Stimulated activated CD4-positive, alpha-beta T cell treated with anti-CD3 and anti-CD28 coated beads, Interleukin-12 subunit alpha, Interleukin-12 subunit beta, amount 100 ng/mL, for 24 hours (primary cell): Measurements from ENCODE around the gene CDK15.

ENCODE experiments used
- DNase-seq, 2 experiments: peaks; one replicate each; pipeline ENCODE4 v3.0.0-alpha.2; 2020; ENCODE audit warnings: low read depth in 2 of 2

CDK15 gene

GRCh38 chr2:201908901-201909300 lies 102.6 kb downstream of the CDK15 start:
- DNase-seq: no peak

GRCh38 chr2:201909348-201909747 lies 103.0 kb downstream of the CDK15 start:
- no peak for DNase-seq

DNA sequence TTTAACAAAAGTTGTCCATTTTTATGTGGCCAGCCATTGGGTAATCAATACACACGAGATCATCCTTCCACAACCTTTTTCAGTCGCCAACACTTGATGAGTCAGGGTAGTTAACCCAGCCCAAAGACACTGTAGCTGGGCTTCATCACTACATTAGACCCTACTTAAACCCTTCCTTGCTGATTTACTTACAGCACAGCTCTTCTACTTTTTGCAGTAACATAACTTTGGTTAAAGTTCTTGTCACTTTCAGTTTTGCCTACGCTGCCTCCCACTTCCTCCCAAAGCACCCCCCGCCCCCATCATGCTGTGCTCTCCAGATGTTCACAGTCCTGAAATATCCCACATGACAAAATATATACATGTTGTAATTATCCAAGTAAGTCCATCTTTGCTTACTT lies 103.6 kb downstream of the CDK15 start:
- DNase-seq: no peak

DNA sequence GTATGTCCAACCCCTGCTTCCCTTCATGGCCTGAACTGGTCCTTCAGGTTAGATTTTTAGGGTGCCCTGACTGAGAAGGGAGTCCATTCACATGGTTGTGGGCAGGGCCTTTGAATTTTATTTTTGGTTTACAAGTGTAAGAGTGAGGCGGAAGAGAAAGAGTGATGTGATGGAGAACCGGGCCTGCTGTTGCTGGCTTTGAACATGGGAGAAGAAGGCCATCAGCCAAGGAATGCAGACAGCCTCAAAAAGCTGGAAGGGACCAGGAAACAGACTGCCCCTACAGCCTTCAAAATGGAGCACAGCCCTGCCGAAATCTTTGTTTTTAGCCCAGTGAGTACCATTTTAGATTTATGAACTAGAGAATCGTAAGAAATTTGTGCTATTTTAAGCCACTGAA lies 105.0 kb downstream of the CDK15 start:
- DNase-seq: no peak

- no peak for DNase-seq
These were observed 106.9 kb downstream of the CDK15 start for GRCh38 chr2:201913201-201913600.

- DNase-seq: no peak
These were observed 109.1 kb downstream of the CDK15 start for GRCh38 chr2:201915446-201915845.

- no peak for DNase-seq
These were observed 110.2 kb downstream of the CDK15 start for GRCh38 chr2:201916565-201916964.

DNA sequence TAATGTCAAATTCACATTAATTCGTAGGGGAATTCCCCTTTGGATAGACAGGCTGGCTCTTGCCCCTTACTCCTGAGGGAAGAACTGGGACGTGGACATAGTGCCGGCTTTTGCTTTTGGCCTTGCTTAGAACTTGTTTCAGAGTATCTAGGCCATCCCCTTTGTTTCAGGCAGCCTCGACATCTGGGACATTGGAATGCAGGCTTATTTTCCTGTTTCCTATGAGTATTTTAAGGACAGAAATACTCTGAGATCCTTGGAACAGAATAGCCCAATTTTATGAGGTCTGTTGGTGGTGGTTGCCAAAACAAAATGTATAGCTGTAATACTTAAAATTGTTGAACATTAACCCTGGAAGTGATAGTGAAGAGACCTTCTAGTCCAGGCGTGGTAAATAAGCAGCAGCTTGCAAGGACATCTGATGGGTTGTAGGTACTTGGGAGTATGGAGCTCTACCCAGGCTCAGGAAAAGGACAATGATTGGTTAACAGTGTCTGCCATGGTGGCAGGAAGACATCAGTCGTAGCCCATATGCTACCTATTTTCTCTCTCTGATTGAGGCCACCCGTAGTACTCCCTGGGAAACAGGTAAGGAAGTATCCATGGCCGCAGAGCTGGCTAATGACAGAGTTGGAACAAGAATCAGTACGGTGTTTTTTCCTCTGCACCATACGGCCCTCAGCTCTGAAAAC lies 112.4 kb downstream of the CDK15 start:
- no peak for DNase-seq

- DNase-seq: no peak
These were observed 112.9 kb downstream of the CDK15 start for GRCh38 chr2:201919308-201919634.

DNA sequence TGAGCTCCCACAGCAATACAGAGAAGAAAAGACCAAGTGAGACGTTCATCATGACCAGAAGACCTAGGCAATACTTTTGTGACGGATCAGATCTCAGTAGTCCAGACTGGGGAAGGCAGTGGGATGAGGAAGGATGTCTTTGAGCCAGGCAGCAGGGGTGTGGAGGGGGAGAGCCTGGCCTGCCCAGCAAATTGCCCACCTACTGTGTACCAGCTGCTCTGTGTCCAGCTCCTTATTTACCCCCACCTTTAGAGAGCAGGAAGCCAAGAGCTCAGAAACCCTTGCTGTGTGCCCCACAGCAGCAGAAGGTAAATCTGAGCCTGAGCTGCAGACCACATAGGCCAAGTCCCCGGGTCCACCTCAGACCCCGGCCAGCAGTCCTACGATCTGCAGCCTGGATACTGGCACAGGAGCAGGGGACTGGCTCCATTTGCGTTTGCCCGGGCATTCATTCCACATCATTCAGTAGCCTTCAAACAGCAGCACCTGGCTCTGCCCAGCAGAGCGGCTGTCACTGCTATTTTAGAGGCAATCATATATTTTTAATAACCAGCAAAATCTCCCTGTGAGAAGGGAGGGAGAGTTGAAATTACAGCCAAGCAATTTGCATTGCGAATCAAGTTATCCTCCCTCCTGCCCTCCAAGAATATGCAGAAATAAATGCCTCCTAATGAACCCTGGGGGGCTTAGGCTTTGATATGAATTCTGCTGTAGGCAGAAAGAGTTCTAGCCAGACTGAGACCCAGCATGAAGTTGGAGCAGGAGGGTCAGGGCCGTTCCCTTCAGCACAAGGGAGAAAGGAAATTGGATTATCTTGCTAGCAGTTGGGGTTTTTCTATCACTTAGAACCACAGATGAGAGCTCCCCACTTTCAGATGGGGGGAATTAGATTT lies 117.3 kb downstream of the CDK15 start:
- DNase-seq: no peak

DNA sequence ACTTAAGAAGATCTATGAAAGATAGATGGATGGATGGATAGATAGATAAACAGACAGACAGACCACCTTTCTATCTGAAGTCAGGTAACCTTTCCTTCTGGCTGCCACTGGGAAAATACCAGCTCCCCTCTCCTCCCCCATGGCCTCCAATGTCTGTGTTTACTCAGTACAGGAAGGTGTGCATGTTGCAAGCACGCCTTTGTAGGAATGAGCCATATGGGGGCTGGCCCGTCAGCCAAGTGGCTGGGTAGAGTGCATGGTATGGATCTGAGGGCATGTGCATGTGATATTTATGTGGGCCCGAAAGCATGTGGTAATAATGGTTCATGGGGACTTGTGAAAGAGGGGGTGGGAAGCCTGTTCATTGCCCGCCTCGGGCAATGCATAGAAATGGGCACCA lies 118.1 kb downstream of the CDK15 start:
- DNase-seq: no peak

GRCh38 chr2:201925056-201925455 lies 118.7 kb downstream of the CDK15 start:
- DNase-seq: no peak

GRCh38 chr2:201926067-201926466 lies 119.7 kb downstream of the CDK15 start:
- DNase-seq: no peak

- DNase-seq: no peak
These were observed 122.0 kb downstream of the CDK15 start for GRCh38 chr2:201928363-201928762.

- no peak for DNase-seq
These were observed 123.1 kb downstream of the CDK15 start for GRCh38 chr2:201929281-201930026.

- no peak for DNase-seq
These were observed 123.7 kb downstream of the CDK15 start for GRCh38 chr2:201930043-201930442.

- DNase-seq: no peak
These were observed 124.5 kb downstream of the CDK15 start for GRCh38 chr2:201930831-201931230.

DNA sequence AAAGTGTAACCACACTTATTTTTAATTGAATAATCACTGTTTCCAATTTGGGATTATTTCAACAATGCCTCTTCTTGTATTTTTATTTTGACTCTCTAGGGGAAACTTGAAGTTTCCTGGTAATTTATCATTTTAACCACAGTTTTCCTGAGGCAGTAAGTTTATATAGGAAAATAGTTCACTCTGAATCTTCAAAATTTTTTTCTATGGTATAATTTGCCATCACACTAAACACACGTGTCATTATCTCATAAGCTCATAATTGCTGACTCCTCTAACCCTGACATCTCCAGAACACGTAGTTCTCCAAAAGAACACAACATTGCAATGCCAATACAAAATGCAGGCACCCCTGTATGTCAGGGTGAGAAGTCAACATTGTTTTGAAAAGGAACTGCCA lies 125.1 kb downstream of the CDK15 start:
- DNase-seq: no peak

DNA sequence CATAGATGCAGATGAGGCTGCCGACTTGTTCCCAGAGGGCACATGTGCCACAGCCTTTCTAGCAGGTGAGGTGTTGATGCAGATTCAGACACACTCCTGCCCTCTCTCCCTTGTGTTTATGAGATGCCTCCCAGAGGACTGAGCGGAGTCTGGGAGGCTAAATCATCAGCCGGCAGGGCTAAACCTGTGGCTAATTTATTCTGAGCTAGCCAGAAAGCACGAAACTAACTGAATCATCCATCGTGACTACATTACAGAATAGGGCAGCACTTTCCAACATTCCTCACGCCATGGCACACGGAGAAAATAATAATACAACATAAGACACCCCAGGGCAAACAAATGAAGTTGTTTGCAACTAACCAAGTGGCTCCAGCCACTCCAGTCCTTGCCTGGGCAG lies 125.6 kb downstream of the CDK15 start:
- no peak for DNase-seq

- no peak for DNase-seq
These were observed 126.2 kb downstream of the CDK15 start for GRCh38 chr2:201932511-201932910.

DNA sequence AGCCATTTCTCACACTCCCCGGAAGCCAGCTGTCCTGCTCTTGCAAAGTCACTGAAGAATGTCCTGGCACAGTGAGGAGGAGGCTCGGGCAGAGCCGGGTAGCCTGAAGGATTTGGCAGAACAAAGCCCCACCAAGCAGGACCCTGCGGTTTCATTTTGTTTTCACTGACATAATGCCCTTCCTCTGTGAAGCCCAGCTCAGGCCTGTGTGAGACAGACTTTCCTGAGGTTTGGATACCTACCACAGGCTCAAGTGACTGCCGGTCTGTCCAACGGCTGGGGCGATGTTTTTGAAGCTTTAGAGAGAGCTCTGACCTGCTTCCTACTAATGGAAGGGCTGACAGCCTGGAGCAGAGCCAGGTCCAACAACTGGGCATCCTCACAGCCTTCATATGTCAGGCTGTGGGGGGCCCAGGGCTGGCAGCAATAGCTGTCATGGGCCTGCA lies 127.5 kb downstream of the CDK15 start:
- no peak for DNase-seq

- no peak for DNase-seq
These were observed 130.5 kb downstream of the CDK15 start for GRCh38 chr2:201936817-201937216.

GRCh38 chr2:201937343-201937742 lies 131.0 kb downstream of the CDK15 start:
- DNase-seq: no peak
